Cardiac muscle cell (in vitro differentiated cells and primary cell): ENCODE data around the gene TSHZ3. TPM values are rescaled to one million over a fixed set of nuclear protein-coding genes. Genes with fewer than 3 reads are reported as not detected.

Experiments used
- DNase-seq, 2 donors: peaks; one replicate each; pipeline versions ENCODE4 v3.0.0 to v3.0.0-alpha.2; 2010 to 2017; ENCODE audit warnings: low read depth in 1 of 2, low spot score in 1 of 2
- H3K27ac ChIP-seq: fragments of 200-600 bp; sonication (generic); 2 replicates; pipeline ENCODE4 v1.5.1; 2016
- H3K27me3 ChIP-seq: fragments of 200-600 bp; sonication (generic); 2 replicates; pipeline ENCODE4 v1.6.0; 2016; ENCODE audit warnings: control low read depth
- H3K36me3 ChIP-seq: fragments of 200-600 bp; sonication (generic); 2 replicates; pipeline ENCODE4 v1.5.1; 2016; ENCODE audit warnings: control low read depth
- H3K4me1 ChIP-seq: fragments of 200-600 bp; sonication (generic); 2 replicates; pipeline ENCODE4 v1.8.1; 2017; ENCODE audit warnings: low read depth, mild to moderate bottlenecking, mixed run types
- H3K4me3 ChIP-seq: fragments of 200-600 bp; sonication (generic); 2 replicates; pipeline ENCODE4 v1.5.1; 2016; ENCODE audit warnings: mild to moderate bottlenecking
- H3K9me3 ChIP-seq: fragments of 200-600 bp; sonication (generic); 2 replicates; pipeline ENCODE4 v1.5.1; 2017; ENCODE audit warnings: low read depth, mild to moderate bottlenecking, control low read depth
- polyA plus RNA-seq: library from polyadenylated mRNA; unstranded; fragments of >200 nt; fragmentation: Nextera tagmentation; extraction: Ambion mirVana; gene quantifications from 2 replicates; pipeline ENCODE4 v1.2.1, GENCODE V29; 2016
- total RNA-seq: library from RNA; depleted of rRNA; stranded (reverse); fragments of >200 nt; gene quantifications from 2 replicates; pipeline ENCODE4 v1.2.3, GENCODE V29; 2016
- TF ChIP-seq, protein P1 (sequence below): IDR thresholded peaks from 2 replicates; pipeline ENCODE4 v1.5.1; 2012; ENCODE audit warnings: low read depth, mild to moderate bottlenecking, low read length

The TSHZ3 gene
- total and polyA plus RNA-seq, 2 experiments from 2014 or later: 0.57 to 1.7 TPM

DNA sequence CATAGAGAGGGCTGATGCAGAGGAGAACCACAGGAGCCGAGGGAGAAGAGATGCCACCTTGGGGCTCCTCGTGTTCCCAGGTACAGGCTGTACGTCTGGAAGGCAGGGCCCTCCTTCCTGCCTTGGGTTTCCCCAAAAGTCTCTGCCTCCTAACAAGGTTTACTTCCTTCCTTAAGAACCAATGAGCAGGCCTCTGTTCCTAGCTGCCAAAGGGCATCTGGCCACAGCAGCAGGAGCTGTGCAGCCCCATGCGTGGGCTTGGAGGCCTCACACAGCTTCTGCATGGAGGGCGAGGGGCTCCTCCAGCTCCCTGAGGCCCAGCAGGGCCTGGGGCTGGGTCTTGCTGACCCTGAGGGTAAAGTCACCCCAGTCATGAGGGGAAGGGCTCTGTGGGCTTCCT lies 40.6 kb upstream of the TSHZ3 start:
- H3K4me3 ChIP-seq: no peak overlapping the region
- TF ChIP-seq, protein P1, sequence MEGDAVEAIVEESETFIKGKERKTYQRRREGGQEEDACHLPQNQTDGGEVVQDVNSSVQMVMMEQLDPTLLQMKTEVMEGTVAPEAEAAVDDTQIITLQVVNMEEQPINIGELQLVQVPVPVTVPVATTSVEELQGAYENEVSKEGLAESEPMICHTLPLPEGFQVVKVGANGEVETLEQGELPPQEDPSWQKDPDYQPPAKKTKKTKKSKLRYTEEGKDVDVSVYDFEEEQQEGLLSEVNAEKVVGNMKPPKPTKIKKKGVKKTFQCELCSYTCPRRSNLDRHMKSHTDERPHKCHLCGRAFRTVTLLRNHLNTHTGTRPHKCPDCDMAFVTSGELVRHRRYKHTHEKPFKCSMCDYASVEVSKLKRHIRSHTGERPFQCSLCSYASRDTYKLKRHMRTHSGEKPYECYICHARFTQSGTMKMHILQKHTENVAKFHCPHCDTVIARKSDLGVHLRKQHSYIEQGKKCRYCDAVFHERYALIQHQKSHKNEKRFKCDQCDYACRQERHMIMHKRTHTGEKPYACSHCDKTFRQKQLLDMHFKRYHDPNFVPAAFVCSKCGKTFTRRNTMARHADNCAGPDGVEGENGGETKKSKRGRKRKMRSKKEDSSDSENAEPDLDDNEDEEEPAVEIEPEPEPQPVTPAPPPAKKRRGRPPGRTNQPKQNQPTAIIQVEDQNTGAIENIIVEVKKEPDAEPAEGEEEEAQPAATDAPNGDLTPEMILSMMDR: no peak
- no peaks in the 10 kb centered on the region for H3K9me3 ChIP-seq
- no peaks in the 10 kb centered on the region for H3K4me1 ChIP-seq
- H3K27ac ChIP-seq: no peak overlapping the region
- peaks cover 2% of the 10 kb centered on the region for H3K27me3 ChIP-seq
- H3K36me3 ChIP-seq: no peaks in the 10 kb centered on the region
- DNase-seq: no peak

DNA sequence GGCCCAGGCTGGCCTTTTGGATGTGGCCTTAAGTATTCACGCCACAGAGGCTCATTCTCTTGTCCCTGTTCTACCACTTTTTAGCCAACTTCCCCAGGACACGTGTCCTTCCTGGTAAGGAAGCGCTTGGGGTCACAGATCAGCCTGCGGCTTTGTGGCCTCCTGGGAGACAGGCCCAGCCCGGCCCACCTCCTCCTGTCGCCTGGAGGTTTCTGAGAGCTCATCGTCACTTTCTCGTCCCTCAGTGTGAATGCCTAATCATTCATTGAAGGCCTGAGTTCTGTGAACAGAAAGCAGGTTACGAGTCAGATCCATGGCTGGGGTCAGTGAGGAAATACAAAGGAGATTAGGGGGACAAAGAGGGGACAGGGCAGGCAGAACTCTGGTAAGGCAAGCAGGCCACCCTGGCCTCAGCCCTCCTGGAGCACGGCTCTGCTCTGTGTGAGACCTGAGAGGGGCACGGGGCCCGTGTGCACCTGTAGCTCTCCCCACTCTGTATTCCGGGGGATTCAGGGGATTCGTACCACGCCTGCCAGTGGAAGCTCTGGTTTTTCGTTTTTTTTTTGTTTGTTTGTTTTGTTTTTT lies 38.6 kb upstream of the TSHZ3 start:
- Histone ChIP-seq H3K36me3 (no peaks in the 10 kb centered on the region), H3K27me3 (no peaks in the 10 kb centered on the region), H3K27ac (no peak overlapping the region), H3K4me1 (no peaks in the 10 kb centered on the region), H3K4me3 (no peak overlapping the region), H3K9me3 (no peaks in the 10 kb centered on the region)
- no peak for DNase-seq
- TF ChIP-seq, protein P1: no peak

- Histone ChIP-seq H3K4me1 (no peaks in the 10 kb centered on the region), H3K36me3 (no peaks in the 10 kb centered on the region), H3K27ac (no peak overlapping the region), H3K27me3 (no peaks in the 10 kb centered on the region), H3K4me3 (no peak overlapping the region), H3K9me3 (no peaks in the 10 kb centered on the region)
- no peak for DNase-seq
- TF ChIP-seq, protein P1: no peak
Measured at GRCh38 chr19:31386806-31387205, 37.6 kb upstream of the TSHZ3 start.

DNA sequence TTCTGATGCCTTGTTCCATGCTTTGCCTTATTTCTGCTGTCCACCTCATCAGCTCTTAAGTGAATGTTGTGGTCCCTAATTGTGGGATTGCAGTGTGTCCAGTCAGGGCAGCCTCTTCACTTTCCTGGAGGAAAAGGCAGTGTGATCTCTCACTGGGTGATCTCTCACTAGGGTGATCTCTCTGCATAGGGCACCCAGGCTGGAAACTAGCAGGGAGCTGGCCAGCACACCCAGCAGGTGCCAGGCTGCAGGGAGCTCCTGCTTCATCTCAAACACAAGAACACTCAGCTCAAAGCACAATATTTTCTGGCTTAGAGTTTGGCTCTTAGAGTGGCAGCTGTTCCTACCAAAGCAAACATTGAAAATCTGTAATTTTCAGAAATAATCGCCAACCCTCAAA lies 36.5 kb upstream of the TSHZ3 start:
- Histone ChIP-seq H3K9me3 (no peaks in the 10 kb centered on the region), H3K4me1 (no peaks in the 10 kb centered on the region), H3K36me3 (no peaks in the 10 kb centered on the region), H3K27ac (no peak overlapping the region), H3K4me3 (no peak overlapping the region), H3K27me3 (no peaks in the 10 kb centered on the region)
- TF ChIP-seq, protein P1: no peak
- no peak for DNase-seq

DNA sequence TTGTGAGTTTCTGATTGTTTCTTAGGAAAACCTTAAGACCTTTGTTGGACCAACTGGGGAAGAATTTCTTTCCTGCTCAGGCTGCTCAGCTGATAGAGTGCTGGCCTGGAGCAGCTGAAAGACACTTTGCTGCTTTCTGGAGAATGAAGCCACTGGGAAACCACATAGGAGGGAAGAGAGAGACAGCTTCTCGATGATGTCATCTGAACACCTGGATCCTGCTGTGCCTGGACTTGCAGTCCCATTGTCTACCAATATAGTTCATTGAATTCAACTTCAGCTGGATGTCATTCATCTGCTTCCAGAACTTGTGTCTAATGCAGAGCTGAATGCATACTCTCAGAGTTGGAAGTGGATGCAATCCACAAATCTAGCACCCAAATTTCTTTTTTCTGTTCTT lies 34.3 kb upstream of the TSHZ3 start:
- TF ChIP-seq, protein P1: no peak
- H3K4me3 ChIP-seq: no peak overlapping the region
- H3K4me1 ChIP-seq: no peaks in the 10 kb centered on the region
- H3K9me3 ChIP-seq: no peaks in the 10 kb centered on the region
- no peaks in the 10 kb centered on the region for H3K36me3 ChIP-seq
- no peak for DNase-seq
- no peaks in the 10 kb centered on the region for H3K27me3 ChIP-seq
- H3K27ac ChIP-seq: no peak overlapping the region
